NCI-H345 (cell line): ENCODE results near the gene ICE1.
"Not testable (repeated sequence)": the region's sequence is repeated elsewhere in the genome, so short reads cannot be mapped to it uniquely, and the experiment has no call there.

ENCODE experiments used
- DNase-seq: peaks from one replicate; lab custom pipeline; 2025; lab: John Stamatoyannopoulos, UW

The ICE1 gene, protein sequence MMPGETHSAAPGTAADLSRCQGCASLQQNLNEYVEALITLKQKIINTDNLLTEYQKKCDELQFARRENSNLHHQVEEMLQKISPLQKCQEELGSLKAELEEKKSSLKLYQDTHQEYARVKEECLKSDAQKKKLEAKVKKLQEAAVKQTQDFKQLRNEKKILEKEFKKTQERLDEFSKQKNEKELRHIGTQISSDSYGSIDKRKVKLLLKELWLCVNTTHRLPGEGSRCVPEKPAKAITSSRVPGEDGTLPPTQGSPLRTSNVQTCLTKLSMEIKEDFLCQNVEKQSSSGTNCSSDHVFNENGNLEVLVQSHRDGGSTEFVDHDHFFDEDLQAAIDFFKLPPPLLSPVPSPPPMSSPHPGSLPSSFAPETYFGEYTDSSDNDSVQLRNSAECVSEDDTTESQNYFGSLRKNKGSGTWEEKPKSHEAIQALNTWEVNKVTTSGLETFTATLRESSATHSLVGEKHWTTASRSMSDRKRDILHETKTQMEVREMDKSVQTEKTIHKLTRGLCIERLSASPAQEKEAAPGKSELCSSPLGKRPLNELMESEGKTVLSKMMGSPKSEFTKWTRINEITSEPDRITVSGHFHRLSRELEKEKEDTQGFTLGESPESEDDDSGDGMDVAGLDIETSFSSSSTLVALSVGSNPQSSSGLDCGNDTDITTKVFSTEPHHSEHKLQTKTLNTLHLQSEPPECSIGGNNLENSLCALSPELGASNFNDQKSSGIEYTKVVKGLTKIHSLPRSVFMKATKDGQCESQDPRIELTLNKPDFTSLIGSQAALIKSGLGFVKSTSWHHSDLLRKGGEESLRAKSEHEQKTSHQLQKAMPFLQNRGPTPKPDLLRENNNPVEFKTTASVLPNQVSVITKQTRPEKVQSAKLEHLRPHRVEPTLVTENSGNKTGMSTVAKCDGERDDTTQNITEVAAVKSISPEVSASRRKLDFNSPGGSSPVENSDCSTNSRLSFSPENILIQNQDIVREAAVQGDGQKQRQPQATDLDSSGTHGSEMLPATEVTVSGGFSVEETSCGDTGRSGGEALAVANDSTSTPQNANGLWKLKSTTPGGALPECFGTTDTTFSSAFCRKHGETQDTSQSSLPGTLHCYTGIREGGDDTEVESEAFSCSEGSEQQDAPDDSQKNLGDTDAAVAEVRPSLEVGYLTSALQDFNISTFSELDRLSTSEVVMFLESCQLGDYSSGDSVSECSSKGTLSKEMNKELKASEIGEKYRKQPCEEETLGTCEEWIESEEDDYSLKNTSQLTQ (N-terminal part only)

DNA sequence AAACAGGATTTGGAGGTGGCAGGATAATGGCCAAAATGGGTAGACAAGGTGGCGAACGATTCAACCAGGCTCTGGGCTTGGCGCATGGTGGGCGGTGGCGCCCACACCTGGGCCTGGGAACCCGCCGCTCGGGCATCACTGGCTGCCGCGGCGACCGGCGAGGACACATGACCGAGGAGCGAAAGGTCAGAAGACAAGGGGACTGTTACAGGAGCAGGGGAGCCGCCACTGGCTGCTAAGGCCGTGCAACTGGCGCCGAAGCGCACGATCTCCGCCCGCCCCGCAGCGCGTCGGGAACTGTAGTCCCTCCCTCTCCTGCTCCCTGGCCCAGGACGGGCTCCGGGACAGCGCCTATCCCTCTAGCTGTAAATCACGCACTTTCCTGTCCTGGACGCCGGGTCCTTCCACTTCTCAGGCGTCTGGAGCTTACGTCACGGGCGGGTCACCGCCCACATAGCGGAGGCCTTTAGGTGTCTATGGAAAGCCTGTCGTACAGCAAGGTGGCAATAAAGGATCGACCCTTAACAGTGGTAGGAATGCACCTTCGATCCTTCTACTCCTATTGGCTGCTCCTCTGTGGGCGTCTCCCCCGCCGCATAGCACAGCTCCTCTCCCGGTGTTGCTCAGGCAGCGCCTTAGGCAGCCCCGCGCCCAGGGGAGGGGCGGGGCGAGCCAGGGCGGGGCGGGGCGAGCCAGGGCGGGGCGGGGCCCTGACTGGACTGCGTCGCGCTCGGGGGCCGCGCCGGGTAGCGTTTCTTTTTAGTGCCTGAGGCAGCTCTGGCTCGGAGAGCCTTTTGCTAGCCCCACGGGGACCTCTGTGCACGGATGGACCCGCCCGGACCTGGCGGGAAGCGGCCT, at the start of gene ICE1:
Gene ICE1, plus strand, starts transcription at position 717 of the 858 bp plus-strand sequence. CDS start 239 bp downstream, outside the sequence.
- DNase-seq = peak; percentile 97

DNA sequence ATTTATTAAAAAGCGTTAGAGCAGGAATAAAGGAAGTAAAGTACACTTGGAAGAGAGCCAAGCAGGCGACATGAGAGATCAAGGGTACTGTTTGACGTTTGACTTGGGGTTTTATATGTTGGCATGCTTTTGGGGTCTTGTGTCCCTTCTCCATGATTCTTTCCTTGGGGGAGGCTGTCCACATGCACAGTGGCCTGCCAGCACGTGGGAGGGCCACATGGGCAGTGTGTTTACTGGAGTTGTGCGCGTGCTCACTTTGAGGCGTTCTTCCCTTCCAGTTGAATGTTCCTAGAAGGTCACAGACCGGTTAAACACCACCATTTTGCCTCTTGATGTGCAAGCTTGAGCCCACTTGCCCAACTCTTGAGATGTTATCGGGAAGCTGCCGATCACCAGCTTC, 49.5 kb upstream of the ICE1 start:
- no peak for DNase-seq

DNA sequence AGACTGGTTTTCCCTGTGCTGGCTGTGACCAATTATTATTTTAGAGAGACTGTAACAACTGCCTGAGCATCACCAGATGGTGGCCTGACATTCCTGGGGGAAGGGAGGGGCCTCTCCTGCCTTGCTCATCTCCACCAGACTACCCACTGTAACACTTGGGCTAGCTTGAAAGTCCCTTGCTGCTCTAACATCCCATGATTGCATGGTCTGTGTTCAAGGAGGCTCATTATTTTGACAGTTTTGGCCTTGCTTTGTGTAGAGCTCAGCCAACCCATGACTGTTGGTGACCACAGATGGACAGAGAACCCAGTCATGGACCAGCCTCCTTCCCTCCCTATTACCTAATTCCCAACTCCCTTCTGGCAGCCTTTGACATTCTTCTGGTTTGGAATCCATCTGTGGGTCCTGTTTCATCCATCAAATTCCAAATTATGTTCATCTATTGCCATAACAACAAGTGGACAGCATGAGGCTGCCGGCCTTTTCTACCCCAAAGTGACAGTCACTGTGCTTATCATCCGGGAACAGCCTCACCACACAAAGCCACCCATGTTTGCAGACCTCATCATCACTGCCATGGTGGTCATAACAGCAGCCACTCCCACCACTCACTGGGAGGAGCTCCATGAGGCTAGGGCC, 49.0 kb upstream of the ICE1 start:
- DNase-seq = no peak

DNA sequence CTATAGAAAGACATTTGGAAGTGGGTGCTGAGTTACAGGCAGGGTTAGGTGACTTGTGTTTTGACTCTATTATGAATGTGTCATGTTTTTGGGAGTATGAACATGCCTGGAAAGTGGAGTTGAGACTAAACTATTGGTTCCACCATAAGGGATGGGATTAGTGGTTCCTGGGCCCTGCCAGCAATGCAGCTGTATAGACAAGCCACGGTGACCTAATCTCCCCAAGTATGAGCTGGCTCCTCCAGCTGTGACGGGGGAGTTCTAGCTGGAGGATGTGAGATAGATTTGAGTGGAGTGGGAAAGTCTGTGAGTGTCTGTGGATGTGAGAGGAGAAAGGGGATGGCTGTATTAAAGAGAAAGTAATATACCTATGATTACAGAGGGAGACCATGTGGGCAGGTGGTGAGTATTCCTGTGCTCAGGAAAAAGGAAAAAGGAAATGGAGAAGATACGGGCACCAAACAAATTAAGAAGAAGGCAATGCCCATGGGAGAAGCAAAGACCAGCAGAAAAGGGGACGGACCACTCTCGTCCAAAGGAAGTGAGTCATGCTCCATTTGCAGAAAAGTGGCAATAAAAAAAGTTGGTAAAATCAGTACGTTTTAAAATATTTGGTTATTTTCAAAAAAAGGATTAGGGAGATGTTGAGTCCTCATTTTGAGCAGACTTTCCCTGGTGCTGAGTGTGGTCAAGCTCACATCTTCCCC, 48.3 kb upstream of the ICE1 start:
- DNase-seq = no peak

DNA sequence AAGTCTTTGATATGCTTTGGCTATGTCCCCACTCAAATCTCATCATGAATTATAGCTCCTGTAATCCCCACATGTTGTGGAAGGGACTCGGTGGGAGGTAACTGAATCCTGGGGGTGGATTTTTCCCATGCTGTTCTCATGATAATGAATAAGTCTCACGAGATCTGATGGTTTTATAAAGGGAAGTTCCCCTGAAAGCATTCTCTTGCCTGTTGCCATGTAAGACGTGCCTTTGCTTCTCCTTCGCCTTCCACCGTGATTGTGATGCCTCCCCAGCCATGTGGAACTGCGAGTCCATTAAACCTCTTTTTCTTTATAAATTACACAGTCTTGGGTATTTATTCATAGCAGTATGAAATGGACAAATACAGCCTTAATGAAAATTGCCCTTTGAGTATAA, 44.7 kb upstream of the ICE1 start:
- no peak for DNase-seq

DNA sequence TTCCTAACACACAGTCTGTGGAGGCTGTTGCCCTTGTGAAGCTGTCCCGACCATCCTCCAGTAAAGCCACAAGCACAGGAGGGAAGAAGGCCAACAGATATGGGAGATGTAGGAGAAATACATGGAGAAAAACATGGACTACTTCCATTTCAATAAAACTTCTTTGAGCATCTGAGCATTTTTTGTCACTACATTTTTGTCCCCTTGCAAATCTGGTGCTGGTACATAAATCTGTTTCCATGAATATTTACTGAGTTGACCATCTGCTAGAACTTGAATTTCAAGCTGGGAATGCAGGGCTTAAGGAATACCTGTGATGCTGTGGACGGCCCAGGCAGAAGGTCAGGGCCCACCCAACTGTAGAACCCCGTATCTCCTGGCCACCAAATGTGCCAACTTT, 43.9 kb upstream of the ICE1 start:
- DNase-seq = no peak

DNA sequence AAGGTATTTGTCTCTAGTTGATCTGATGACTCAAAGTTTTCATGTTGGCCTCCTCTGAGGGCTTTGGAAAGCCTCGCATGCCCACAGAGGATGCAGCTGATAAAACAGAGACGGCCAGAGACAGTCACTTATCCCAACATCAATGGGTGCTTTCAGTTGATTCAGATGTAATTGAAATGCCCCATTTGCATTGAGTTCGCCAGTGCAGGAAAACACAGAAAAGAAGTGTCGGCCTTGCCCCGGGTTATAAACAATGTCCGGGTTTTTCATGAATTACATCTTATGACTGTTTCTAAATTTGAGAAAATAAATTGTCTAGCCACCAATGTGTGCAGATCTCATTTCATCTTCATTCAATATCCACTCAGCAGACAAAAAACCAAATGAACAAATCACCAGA, 42.2 kb upstream of the ICE1 start:
- no peak for DNase-seq

DNA sequence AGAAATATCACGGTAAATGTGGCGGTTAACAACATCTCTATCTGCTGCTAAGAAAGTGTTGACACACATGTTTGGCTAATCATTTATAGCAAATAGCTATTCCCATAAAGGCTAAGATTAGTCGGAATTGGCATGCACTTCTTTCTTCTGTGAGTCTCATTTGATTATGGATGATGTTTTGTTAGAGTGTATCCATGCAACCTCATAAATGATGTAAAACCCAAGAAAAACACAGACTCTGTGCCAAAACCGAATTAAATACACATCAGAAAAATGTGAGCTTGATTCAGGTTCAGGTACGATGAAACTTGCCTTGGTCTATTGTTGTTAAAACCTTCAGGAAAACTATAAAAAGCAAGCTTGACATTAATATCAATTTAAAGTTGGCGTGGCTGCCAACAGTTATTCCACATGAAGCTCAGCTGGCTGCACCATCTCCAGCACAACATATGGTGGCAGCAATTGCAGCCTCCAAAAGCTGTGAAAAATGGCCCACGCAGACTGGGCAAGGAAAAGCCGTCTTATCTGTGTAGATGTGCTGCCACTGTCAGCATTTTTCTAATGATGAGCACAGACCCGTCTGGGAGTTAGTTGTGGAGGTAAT, 41.1 kb upstream of the ICE1 start:
- DNase-seq = no peak

DNA sequence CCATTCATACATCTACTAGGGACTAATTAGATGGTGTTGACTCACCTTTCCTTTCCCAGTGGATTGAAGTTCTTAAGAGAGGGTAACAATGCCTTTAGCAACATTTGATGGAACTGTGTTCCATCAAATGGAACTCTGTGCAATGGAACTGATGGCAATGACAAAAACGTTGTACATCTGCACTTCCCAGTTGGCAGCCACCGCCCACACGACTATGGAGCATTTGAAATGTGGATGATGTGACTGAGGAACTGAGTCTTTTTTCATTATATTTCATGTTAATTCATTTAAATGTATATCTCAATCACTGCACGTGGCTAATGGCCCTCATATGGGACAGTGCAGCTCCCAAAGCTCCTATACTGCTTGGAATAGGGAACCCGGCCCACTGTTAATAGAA, 39.0 kb upstream of the ICE1 start:
- DNase-seq = no peak

DNA sequence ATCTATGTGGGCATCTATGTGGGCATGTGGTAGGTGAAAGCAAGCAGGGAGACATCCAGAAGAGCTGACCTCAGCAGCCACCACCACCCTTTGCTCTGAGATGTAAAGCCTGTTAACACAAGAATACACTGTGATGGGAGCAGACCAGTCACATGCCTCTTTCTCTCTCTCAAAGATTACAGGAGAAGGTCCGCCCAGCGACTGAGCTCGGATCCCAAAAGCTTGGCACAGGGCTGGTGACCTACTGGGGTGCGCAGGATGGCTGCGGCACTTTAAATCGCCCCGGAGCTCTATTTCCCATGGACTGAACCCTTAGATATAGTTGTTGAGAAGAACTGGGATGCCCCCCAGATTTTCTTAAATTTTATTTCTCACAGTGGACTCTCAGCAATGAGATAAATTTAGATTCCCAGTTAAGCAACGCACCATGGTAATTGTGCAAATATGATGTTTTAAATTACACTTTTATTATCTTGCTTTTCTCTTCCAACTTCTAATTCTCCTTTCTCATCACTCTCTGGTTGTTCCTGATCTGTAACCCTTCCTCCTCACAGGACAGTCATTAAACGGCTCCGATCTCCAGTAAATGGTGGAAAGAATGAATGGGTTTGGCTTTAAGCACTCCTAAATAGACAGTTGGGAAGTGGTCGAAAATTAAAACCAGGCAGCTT, 37.7 kb upstream of the ICE1 start:
- DNase-seq = no peak

DNA sequence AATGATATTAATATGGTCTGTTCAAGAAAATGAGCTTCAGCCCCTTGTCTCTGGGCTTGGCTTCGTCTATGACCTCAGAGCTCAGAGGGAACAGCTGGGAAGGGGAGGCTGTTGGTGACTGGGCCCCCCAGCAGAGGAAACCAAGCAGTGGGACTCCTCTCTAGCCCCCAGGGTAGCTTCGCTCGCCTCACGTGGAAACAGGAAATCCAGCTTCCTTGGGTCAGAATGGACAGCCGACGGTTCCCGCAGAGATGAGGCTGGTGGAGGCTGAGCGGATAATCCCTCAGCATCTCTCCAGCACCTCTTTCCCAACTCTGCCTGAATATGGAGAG, 37.2 kb upstream of the ICE1 start:
- no peak for DNase-seq

DNA sequence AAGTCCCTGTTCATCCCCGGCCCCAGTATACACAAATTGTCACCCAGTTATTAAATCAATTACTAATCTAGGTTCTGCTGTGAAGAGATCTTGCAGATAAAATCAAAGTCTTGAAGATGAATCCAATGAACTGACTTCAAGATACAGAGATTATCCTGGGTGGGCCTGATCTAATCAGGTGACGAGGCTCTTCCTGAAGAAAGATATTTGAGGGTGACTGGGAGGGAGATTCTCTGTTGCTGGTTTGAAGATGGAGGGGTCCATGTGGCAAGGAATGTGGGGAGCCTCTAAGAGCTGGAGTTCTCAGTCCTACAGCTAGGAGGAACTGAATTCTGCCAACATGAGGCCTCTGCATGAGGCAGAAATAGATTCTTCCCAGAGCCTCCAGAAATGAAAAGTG, 36.1 kb upstream of the ICE1 start:
- no peak for DNase-seq

DNA sequence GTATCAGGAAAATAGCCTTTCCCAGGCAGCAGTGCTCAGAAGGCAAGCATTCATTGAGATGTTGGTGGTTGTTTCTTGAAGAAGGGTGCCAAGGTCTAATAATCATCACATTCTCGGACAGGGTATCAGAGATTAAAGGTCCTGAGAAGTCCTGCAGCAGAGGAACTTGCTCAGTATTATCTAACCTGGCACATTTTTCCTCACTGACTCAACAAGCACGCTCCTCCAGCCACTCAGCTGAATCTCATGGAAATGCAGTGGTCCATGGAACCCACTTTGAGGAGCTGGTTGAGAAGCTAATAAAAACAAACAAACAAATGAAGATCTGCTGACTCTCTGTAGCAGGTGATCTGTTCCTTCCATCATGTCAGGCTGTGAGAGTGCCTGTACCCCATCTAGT, 35.3 kb upstream of the ICE1 start:
- no peak for DNase-seq

DNA sequence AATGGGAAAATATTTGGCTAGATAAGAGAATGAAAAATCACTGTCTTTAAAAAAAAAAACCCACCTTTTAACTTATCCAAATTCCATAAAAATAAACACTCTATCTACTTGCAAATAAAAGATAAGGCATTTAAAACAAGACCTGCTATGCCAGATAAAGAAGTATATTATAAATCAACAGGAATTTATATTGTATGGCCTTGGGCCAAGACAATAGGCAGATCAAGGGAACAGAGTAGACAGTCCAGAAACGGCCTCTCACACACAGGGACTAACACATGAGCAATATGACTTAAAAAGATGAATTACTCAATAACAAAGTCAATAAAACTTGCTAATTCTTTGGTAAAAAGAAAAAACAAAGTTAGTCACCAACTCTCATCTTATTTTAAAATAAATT, 34.7 kb upstream of the ICE1 start:
- DNase-seq = no peak

DNA sequence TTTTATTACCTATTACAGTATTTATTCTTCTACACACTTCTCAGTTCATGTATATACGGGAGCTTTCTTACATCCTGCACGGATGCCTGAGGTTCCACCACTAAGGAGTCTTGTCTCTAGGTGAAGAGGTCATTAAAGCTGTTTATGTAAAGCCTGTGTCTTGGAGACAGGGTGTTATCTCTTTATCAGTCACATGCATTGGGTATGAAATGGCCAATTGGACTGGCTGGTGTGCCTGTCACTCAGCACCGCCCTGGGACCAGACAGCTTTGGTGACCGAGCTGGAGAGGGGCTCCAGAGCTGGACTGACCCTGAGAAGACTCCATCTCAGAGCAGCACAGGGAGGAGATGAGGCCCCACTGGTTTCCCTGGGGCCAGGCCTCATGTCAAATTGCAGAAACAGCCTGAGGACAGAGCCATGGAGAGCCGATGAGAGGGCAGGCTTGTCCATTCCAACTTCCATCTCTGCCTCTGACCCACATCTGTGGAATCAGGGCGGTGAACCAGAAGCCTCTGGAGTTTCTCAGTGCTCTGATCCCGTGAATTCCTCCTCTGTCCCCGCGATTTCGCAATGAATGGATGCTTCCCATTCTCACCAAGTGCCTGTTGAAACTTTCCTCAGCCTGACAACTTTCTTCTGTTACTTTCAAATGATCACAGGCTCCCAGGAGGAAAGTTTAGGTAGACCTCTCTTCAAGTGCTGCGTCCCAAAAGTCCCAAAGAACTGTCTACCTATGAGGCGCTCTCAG, 32.2 kb upstream of the ICE1 start:
- not testable (repeated sequence) for DNase-seq

DNA sequence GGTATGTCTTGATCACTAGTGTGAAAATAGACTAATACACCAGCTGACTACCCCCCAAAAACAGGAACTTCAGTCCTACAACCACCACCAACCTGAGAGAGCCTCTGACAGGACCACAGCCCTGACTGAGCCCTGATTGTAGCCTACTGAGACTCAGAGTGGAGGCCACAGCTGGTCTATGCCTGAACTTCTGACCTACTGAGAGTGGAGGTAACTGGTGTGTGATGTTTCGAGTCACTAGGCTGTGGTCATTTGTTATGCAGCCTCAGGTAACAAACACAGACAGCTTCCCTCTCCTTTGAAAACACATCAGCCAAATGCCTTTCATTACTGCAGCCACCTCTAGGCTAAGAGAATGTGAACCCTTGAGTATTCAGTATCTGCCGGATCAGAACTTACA, 30.0 kb upstream of the ICE1 start:
- DNase-seq = not testable (repeated sequence)

DNA sequence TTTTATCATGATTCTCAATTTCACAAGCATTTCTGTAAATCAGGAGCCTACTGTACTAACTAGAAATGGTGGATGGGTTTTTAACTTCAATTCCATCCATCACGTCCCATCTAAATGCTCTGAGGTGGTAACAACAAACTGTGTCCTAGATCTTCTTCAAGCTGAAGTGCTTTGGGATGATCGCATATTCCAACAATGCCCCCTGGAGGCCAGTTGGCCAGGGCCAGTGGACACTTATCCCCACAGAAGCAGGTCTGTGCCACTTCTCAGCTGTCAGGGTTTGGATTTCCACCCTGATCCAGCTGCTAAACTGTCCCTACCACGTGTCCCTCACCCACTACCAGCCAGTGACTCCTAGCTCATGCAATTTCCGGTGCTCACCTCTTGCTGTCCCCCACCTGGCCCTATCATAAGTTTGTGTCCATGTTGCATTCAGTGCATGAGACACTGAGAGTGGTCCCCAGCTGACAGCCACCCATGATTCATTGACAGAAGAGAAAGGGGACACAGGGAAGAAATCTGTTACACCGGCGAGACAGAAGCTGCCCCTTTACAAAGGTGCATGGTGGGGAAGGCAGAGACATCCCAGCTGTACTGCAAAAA, 28.0 kb upstream of the ICE1 start:
- peak; percentile 45 for DNase-seq

DNA sequence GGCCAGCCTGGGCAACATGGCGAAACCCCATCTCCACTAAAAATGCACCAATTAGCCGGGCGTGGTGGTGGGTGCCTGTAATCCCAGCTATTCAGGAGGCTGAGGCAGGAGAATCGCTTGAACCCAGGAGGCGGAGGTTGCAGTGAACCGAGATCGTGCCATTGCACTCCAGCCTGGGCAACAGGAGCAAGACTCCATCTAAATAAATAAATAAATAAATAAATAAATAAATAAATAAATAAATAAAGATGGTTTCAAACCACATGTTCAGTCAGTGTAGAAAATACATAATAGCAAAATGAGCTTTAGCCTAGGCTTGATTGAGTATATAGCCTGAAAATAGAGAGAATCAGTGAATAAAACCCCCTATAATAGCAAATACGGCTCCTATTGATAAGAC, 27.4 kb upstream of the ICE1 start:
- not testable (repeated sequence) for DNase-seq
